ENCODE measurements around the gene C10orf95.
A peak's percentile ranks its signal among the peaks of the same experiment; 100 is the strongest.
"Not testable (repeated sequence)": the region's sequence is repeated elsewhere in the genome, so short reads cannot be mapped to it uniquely, and the experiment has no call there.

C10orf95 gene

DNA sequence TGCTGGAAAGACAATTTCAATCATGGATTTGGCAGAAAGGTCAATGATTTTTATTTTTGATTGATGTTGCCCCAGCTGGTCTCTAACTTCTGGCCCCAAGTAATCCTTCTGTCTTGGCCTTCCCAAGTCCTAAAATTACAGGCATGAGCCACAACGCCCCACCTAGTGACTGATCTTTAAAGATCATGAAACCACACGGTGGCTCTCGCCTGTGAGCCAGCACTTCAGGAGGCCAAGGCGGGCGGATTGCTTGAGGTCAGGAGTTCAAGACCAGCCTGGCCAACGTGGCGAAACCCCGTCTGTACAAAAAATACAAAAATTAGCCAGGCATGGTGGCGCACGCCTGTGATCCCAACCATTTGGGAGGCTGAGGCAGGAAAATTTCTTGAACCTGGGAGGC, 12.6 kb upstream of the C10orf95 start:
- no peak for DNase-seq

DNA sequence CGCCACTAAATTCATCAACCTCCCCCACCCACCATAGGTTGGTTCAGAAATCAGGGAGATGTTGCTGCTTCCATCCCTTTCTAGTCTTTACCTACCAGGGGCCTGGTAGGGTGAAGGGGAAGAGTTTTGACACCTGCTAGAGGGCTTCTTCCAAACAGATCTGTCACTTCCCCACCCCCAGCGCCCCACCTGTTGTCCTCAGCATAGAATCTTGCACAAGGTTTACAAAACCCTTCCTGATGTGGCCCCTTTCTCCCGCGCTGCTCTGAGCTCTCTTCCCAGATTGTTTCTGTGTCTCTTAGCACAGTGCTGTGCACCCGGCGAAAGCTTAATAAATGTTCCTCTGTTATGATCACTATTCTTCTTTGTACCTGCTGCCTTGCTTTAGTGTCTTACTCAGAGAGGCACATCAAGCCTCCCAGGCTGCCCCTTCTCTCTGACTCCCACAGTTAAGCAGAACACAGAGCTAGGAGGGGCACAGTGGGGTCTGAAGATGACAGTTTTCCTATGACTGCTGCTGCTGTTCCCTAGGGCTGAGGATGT, 11.2 kb upstream of the C10orf95 start:
- no peak for DNase-seq

DNA sequence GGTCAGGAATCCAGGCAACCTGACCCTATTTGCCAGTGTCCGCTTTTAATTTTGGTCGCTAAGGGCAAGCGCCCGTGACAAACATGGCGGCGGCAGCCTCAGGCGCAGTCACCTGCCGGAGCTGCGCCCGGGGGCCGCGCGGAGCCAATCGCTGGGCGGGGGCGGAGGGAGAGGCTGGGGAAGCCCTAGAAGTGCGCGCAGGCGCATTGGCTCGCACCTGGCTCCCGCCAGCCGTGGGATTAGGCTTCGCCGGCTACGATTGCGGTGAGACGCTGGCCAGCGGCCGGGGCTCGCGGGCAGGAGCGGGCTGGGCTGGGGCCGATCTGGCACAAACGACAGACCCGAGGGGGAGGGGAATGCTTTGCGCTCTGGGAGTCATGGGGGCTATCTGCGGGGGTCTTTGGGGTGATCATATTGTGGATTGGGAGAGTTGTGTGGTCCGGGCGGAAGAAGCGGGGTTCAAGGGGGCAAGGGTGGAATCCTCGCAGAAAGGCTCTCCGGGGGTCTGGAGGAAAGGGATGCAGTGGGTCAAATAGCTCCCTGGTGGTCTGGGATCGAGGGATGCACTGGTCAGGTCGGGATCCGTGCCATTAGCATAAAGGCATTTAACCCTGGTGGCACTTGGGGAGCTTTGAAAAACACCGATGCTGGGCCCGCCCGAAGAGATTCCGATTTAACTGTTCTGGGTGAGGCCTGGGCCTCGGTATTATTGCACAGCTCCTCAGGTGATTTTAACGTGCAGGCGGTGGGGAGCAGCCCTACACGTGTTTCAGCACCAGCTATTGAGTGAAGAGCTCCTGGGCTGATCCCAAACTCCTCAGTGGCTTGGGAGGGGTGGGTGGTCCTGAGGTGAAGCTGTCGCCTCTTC, 10.1 kb upstream of the C10orf95 start:
- peak; percentile 90 for DNase-seq

DNA sequence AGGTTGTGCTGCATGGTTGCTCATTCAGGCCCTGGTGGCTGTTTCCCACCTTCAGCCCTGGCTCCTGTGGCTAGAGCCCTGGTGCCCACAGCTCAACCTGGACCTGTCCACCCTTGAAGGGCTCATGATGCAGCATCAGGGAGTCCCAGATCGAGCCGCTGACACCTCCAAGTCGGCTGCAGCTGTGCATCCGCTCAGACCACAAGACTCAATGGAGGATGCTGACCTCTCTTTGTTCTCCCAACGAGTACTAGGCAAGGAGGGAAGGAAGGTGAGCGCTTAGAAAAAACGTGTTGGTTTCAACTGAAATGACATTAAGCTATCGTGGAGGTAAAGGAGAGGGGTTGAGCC, 9.5 kb upstream of the C10orf95 start:
- DNase-seq, result no peak

DNA sequence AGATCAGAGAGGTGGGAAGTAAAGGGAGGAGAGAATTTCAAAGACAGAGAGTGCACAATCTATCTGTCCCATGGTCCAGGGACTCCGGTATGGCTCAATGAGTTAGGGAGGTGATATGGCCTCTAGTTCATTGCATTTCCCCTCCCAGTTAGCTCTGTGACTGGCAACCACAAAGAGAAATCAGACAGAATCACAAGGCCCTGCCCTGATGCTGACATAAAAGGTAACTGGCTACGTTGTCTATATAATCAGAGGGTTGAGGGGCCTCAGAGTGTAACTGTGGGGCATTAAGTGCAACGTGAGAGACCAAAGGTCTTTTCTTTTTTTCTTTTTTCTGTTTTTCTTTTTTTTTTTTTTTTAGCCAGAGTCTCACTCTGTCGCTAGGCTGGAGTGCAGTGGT, 7.3 kb upstream of the C10orf95 start:
- DNase-seq, result no peak

DNA sequence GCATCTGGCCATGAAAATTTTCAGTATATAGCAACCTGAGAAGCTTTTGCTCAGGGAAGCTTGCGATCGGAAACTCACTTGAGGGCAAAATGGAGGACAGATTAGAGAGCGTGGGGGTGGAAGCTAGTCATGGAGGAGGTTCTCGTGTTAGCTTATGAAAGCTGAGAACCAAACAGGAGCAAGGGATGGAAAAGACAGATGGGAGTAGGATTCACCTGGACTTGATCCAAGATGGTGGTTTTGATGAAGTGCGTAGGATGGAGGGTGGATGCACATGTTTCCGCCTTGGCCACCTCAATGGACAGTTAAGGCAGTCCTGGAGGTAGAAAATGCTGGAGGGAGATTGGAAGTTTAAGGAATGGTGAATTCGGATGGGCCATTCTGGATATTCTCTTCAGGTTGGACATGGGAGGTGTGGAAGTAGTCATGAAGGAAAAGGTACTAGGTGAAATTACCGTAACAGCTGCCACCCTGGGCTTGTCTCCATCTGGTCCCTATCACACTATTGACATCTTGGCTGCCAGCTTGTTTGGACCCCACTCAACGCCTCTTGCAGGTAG, 6.3 kb upstream of the C10orf95 start:
- no peak for DNase-seq

DNA sequence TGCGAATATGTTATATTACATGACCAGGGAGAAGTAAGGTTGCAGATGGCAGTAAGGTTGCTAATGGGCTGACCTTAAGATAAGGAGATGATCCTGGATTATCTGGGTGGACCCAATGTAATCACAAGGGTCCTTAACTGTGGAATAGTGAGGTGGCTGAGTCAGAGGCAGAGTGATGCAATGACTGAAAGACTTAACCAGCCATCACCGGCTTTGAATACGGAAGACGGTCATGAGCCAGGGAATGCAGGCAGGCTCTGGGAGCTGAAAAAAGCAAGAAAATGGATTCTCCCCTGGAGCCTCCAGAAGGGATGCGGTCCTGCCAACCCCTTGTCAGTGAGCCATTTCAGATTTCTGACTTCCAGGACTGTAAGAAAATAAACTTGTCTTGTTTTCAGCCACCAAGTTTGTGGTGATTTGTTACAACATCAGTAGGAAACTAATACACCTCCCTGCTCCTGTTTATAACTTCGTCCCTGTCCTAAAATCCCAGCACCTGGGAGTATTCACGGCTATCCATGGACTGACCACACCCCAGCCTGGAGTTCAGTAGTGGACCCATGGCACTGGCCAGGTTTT, 4.6 kb upstream of the C10orf95 start:
- DNase-seq, result no peak

DNA sequence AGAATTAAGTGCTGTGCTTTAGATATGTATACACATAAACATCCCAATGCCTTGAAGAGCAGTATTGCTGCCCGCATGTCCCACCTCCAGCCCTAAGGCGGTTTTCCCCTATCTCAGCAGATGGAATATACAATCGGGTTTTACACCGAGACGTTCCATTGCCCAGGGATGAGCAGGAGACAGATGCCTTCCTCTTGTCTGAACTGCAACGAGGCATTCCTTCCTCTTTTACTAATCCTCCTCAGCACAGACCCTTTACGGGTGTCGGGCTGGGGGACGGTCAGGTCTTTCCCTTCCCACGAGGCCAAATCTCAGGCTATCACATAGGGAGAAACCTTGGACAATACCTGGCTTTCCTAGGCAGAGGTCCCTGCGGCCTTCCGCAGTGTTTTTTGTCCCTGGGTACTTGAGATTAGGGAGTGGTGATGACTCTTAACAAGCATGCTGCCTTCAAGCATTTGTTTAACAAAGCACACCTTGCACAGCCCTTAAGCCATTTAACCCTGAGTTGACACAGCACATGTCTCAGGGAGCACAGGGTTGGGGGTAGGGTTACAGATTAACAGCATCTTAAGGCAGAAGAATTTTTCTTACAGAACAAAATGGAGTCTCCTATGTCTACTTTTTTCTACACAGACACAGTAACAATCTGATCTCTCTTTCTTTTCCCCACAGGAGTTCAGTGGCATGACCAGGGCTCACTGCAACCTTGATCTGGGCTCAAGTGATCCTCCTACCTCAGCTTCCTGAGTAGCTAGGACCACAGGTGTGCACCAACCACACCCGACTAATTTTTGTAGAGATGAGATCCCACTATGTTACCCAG, 3.5 kb upstream of the C10orf95 start:
- not testable (repeated sequence) for DNase-seq

DNA sequence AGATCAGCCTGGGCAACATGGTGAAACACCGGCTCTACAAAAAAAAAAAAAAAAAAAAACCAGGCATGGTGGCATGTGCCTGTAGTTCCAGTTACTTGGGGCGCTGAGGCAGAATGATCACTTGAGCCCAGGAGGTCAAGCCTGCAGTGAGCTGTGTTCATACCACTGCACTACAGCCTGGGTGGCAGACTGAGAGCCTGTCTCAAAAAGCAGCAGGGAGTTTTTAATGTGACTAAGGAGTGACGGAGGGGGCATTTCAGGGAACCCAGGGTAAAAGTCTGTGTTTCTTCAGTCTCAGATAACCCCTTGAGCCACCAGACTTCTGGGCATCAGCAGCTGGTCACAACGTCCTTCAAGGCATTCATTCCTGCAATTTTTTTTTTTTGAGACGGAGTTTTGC, 2.2 kb upstream of the C10orf95 start:
- DNase-seq, result no peak

DNA sequence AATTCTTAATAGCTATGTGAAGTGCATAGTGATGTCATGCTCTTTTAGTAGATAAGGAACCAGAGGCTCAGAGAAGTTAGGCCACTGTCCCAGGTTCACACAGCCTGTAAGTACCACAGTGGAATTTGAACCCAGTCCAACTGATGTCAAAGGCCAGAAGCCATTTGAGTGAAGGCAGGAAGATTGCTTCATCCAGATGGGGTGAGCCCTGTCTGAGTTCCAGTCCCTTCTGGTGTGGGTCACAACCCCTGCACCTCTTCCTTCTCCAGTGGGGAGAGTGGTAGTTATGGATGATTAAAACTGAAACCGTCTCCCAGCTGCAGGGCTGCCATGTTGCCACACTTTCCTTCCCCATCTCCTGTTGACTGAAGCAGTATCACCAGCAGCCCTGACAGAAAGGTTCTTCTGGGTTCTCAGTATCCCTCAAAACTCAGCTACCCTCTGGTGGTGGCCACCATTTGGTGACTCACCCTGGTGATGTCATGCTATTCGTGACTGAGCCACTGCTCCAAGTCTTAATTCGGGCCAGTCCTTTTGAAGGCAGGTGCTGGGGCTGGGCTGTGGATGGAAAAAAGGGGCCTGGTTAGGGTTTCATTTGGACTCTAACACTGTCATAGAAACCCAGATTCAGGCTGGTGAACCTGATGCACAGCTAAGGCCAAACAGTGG, 1.5 kb upstream of the C10orf95 start:
- DNase-seq, result peak; percentile 45

DNA sequence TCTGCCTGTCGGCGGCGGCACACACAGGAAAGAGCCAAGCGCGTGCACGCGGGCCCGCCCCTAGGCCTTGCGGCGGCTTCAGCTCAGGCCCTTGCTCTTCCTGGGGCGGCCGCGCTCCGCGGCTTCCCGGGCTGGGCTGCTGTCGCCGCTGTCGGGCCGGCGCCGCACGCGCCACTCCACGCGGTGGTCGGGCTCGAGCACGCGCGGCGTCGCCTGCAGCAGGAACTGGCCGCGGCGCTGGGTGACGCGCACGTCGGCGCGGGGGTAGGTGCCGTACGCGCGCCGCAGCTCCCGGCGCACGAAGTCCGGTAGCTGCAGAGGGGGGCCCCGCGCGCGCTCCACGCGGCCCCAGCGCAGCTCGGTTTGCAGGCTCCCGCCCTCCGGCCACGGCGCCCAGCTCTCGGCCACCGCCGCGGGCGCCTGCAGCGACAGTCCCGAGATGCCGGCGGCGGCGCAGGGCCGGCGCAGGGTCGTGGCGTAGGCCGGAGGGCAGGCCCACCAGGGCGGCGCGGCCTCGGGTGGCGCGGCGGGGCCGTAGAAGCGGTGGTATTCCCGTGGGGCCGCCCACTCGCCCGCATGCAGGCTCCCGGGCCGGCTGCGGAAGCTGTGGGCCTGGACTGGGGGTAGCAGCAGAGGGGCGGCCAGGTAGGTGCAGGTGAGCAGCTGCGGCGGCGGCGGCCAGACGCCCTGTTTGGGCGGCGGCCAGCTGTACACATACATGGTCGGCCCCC, 804 bp downstream of the C10orf95 start:
- peak; percentile 77 for DNase-seq

DNA sequence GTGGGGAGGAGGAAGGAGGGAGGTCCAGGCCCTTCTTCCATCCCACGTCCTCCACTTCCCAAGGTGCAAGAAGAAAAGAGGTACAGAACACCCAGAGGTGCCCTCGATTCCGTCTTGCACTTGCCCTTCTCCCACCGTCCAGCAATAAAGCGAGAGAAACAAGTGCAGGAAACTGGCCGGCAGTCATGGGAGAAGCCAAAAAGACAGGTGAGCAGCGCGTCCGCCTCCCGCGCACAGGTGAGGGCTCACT, 1.3 kb downstream of the C10orf95 start:
- no peak for DNase-seq

DNA sequence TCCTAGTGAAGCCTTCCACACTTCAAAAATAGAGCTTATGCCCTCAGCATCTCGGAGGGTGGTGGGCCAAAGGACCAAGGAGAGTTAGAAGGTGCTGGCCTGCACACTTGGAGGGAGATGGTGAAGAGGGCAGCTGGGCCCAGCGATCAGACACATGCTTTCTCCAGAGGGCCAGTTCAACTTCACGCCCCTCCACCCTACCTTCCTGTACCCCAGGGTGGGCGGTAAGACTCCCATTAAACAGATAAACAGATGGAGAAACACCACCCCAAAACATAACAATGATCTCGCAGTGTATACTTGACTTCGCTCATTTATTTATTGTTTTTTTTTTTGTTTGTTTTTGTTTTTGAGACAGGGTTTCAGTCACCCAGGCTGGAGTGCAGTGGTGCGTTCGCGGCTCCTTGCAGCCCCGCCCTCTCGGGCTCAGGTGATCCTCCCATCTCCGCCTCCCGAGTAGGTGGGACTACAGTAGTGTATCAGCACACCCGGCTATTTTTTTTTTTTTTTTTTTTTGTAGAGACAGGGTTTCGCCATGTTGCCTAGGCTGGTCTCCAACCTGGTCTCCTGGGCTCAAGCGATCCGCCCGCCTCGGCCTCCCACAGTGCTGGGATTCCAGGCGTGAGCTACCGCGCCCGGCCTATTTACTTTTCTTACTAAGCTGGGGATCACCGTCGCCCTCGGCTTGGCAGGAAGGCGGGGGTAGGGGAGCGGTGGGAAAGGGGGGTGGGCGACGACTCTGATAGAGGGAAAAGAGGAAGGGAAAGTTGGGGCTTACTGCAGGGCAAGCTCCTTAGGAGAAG, 1.8 kb downstream of the C10orf95 start:
- no peak for DNase-seq

DNA sequence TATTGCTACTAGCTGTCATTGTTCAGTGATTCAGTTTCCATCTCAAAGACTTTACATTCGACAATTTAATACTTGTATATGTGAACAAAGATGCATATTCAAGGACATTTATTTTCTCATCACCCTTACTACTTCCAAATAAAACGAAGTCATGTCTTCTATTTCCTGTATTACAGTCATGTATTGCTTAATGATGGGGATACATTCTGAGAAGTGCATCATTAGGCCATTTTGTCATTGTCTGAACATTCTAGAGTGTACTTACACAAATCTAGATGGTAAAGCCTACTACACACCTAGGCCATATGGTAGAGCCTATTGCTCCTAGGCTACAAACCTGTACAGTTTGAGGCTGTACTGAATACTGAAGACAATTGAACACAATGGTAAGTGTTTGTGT, 6.5 kb downstream of the C10orf95 start:
- DNase-seq, result no peak

DNA sequence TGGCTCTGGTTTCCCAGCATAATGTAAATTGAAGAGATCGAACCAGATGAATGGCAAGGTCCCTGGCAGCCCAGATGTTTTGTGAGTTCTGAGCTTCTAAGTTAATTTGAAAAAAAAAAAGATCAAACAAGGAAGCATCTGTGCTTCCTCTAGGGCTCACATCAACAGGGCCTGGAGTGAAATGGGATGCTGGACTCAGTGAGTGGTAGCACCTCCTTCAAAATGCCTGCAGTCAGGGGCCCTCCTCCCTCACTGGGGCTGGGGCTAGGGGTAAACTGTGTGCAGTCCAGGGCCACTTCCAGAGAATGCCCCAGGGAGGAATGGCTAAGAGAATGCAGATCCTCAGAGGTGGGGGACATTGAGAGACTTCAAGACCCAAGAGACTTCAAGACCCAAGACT, 13.0 kb downstream of the C10orf95 start:
- DNase-seq, result no peak

DNA sequence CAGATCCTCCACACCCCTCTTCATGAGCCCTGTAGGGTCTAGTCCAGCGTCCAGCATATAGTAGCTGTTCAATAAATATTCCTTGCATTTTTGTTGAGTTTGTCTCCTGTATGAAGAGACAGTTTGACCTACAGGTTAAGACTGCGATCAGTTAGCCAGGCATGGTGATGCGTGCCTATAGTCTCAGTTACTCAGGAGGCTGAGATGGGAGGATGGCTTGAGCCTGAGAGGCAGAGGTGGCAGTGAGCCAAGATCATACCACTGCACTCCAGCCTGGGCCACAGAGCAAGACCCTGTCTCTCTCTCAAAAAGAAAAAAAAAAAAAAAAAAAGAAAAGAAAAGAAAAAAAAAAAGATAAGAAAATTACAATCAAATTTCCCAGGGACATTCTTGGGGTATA, 13.8 kb downstream of the C10orf95 start:
- no peak for DNase-seq

DNA sequence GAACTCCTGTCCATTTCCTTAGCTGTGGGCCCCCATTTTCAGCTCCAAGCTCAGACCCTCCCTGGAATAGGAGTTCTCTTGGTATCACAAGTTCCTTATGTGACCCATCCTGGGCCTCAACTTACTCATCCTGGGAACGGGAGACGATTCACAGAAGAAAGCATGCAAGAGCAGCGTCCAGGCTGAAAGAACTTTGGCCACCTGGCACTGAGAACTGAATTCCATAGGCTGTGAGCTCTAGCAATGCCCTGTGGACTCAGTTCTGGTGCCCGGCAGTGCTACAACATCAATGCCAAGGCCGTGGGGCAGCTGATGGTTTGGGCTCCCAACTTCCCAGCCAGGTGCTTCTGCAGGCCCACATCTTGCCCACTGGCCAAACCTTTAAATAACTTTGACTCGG, 15.0 kb downstream of the C10orf95 start:
- DNase-seq, result no peak

DNA sequence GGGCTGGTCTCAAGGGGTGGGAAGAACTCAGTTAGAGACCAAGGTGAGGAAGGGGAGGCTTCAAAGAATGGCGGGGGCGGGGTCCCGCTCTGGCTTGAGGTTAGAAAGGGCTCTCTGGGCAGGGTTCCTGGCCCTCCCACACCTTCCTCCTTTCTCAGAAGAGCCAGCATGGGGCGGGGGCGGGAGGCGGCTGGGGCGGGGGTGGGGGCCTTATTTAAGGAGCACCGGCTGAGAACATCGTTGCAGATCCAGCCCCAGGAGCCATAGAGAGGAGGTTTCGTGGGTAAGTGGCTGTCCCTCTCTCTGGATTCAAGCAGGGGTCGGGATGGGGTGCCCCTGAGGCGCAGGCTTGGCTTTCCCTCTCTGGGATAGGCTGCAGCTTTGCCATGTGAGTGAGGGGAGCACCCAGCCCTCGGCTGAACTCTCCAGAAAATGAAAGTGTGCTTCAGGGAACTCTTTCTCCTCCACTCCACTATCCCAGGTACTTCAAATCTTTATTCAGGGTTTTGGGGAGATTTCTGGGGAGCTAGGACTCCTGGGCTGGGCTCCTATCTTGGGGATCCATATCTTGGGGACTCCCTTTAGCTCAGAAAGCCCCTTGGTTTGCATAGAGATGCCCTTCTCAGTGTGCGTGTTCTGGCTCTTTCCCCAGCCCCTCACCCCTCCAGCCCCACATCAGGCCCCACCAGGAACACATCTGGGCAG, 15.7 kb downstream of the C10orf95 start:
- DNase-seq, result no peak

DNA sequence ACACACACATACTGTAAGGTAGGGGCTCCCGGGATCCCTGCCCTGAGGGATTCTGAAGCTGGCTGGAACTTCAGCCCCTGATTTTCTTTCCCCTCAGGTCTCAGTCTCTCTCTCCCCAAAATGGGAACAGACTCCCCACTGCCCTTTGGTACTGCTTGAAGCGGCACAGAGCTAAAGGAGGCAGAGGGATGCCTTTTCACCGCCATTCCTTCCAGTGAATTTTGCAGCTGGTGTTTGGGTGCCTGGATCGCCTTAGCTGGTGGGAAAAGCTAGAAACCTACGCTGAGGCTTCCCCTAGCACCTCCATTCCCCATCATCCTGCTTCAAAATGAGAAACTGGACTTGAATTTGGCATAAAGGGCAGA, 16.2 kb downstream of the C10orf95 start:
- DNase-seq, result no peak

DNA sequence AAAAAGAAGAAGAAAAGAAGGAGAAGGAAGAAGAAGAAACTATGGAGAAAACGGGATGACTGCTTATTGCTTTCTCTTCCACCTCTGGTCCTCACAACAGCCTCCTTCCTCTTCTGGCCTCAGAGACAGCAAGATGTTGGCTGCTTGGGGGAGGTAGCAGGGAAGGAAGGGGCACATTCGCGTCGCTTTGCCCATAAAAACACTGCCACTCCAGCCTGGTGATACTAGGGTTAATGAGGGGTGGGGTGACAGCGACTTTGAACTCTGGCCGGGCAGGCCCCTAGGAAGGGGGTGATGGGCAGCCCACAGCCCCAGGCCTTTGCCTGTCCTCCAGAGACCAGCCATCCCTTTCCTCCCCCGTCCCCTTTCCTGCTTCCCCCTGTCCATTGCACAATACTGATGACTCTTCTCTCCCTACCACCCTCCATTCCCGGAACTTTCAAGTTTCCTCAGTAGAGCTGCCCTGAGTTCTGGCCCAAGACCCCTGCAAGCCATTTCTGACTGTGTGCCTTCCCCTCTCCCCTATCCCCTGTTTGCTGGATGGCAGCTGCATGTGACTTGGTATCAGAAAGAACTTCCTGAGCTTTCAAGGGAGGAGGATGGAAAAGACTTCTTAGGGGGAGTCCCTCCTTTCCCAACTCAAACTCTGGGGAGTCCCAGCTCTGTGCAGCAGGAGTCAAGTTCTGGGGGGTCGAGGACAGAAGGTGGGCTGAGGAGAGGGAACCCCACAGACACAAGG, 16.8 kb downstream of the C10orf95 start:
- no peak for DNase-seq
